ENCODE results near the gene IGSF21.

GRCh38 chr1:18230840-18231239 lies 123.2 kb downstream of the IGSF21 start:
- TF ChIP-seq MAX (IDR thresholded peaks at IDR 0.05; ENCODE audit: low read depth, low read length) (no peak), IRF3 (IDR thresholded peaks at IDR 0.05) (no peak), TAF1 (IDR thresholded peaks at IDR 0.05; ENCODE audit: borderline replicate concordance, low read depth, low read length) (no peak), CTCF (IDR thresholded peaks at IDR 0.05 in 2 of 3, conservative IDR thresholded peaks at IDR 0.05 in 1 of 3; ENCODE audit: control insufficient read depth in 2 of 3, extremely low read depth in 1 of 3, insufficient read depth in 1 of 3, low read depth in 3 of 3, low read length in 3 of 3) (no peak), FOXM1 (IDR thresholded peaks at IDR 0.05; ENCODE audit: low read depth, low read length) (no peak), CHD4 (IDR thresholded peaks at IDR 0.05) (no peak), POLR2A (IDR thresholded peaks at IDR 0.05; ENCODE audit: low read depth, low read length) (no peak), BHLHE40 (IDR thresholded peaks at IDR 0.05; ENCODE audit: borderline replicate concordance in 1 of 2, low read depth in 2 of 2, low read length in 1 of 2) (no peak)

Measured in GM12878 (cell line).